Hematopoietic multipotent progenitor cell treated with erythropoietin and hydrocortisone succinate and interleukin-3 and kit ligand, for 15 days (in vitro differentiated cells): Measurements from ENCODE around the gene MAGI2.

Experiments used
- DNase-seq: peaks from one replicate; pipeline ENCODE4 v3.0.0-alpha.2; 2015; ENCODE audit warnings: low spot score

MAGI2 gene

GRCh38 chr7:78787854-78788253, 665.6 kb downstream of the MAGI2 start:
- DNase-seq = no peak

GRCh38 chr7:78786055-78786454, 667.4 kb downstream of the MAGI2 start:
- no peak for DNase-seq

- no peak for DNase-seq
Observed at GRCh38 chr7:78783179-78783962, 670.1 kb downstream of the MAGI2 start.

- no peak for DNase-seq
Observed at GRCh38 chr7:78780560-78780959, 672.9 kb downstream of the MAGI2 start.

- no peak for DNase-seq
Observed at GRCh38 chr7:78779788-78780187, 673.7 kb downstream of the MAGI2 start.

- DNase-seq = no peak
Observed at GRCh38 chr7:78777829-78778228, 675.6 kb downstream of the MAGI2 start.

GRCh38 chr7:78770422-78771410, 682.8 kb downstream of the MAGI2 start:
- no peak for DNase-seq

- DNase-seq = no peak
Observed at GRCh38 chr7:78769481-78770101, 683.9 kb downstream of the MAGI2 start.

GRCh38 chr7:78768859-78769258, 684.6 kb downstream of the MAGI2 start:
- no peak for DNase-seq

GRCh38 chr7:78765943-78766729, 687.3 kb downstream of the MAGI2 start:
- no peak for DNase-seq

GRCh38 chr7:78764571-78764970, 688.9 kb downstream of the MAGI2 start:
- DNase-seq = no peak

- DNase-seq = no peak
Observed at GRCh38 chr7:78762625-78763024, 690.8 kb downstream of the MAGI2 start.

- no peak for DNase-seq
Observed at GRCh38 chr7:78760620-78761355, 692.7 kb downstream of the MAGI2 start.

GRCh38 chr7:78752554-78752953, 700.9 kb downstream of the MAGI2 start:
- no peak for DNase-seq

- no peak for DNase-seq
Observed at GRCh38 chr7:78751253-78751652, 702.2 kb downstream of the MAGI2 start.

GRCh38 chr7:78749052-78749746, 704.3 kb downstream of the MAGI2 start:
- DNase-seq = no peak

GRCh38 chr7:78747592-78747991, 705.9 kb downstream of the MAGI2 start:
- DNase-seq = no peak

- DNase-seq = no peak
Observed at GRCh38 chr7:78746301-78746700, 707.2 kb downstream of the MAGI2 start.

GRCh38 chr7:78742694-78743093, 710.8 kb downstream of the MAGI2 start:
- no peak for DNase-seq

- no peak for DNase-seq
Observed at GRCh38 chr7:78736548-78736947, 716.9 kb downstream of the MAGI2 start.
